Panc1 (cell line): ENCODE measurements around the gene CIBAR2. TPM values are rescaled to one million over a fixed set of nuclear protein-coding genes. Genes with fewer than 3 reads are reported as not detected.
"Not testable (repeated sequence)": the region's sequence is repeated elsewhere in the genome, so short reads cannot be mapped to it uniquely, and the experiment has no call there.

Experiments
- ATAC-seq: fragments of 200-7000 bp; cut with Tn5 transposase; 2 replicates; pipeline ENCODE4 v1.9.1; 2020; ENCODE audit warnings: mild to moderate bottlenecking, moderate library complexity
- BruUV-seq: library from RNA; stranded (reverse); fragments of 400-500 nt; replicated peaks from 2 replicates; lab custom pipeline; 2021; lab: Mats Ljungman, UMichigan
- CTCF ChIA-PET: fragments of 300-600 bp; sonication (Branson Sonifier 250); formaldehyde crosslinking; loops from one replicate; lab custom pipeline; 2022; ENCODE audit warnings: antibody characterized with exemption; lab: Charles Lee
- POLR2A ChIA-PET: fragments of 300-600 bp; sonication (Branson Sonifier 250); formaldehyde crosslinking; loops from one replicate; lab custom pipeline; 2022; ENCODE audit warnings: antibody characterized with exemption; lab: Charles Lee
- DNase-seq: peaks from one replicate; pipeline ENCODE4 v3.0.0-alpha.2; 2010; ENCODE audit warnings: low read depth, low spot score
- H3K27ac ChIP-seq: 2 replicates; pipeline ENCODE4 v1.5.1; 2011; ENCODE audit warnings: mild to moderate bottlenecking, low read length, inconsistent platforms
- H3K27me3 ChIP-seq: fragments of 200-500 bp; sonication (Bioruptor generic); 2 replicates; pipeline ENCODE4 v1.6.0; 2014; ENCODE audit warnings: low read length, inconsistent platforms; ENCODE audit not compliant: control insufficient read depth, insufficient read depth
- H3K36me3 ChIP-seq: fragments of 200-500 bp; sonication (Bioruptor generic); 2 replicates; pipeline ENCODE4 v1.5.1; 2014; ENCODE audit warnings: inconsistent platforms, mild to moderate bottlenecking, low read length, moderate library complexity; ENCODE audit not compliant: control insufficient read depth, insufficient read depth
- H3K4me1 ChIP-seq: 2 replicates; pipeline ENCODE4 v1.5.1; 2011; ENCODE audit warnings: inconsistent platforms, mild to moderate bottlenecking, low read length, moderate library complexity; ENCODE audit not compliant: control insufficient read depth, insufficient read depth
- H3K4me3 ChIP-seq, 2 experiments: 2 replicates each; pipeline ENCODE4 v1.5.1; 2011 to 2012; ENCODE audit warnings: low read depth in 2 of 2, low read length in 2 of 2, mild to moderate bottlenecking in 2 of 2, inconsistent platforms in 1 of 2, moderate library complexity in 1 of 2
- H3K9me3 ChIP-seq: fragments of 200-500 bp; sonication (Bioruptor generic); 2 replicates; pipeline ENCODE4 v1.5.1; 2014; ENCODE audit warnings: low read depth, mild to moderate bottlenecking, inconsistent platforms, low read length, moderate library complexity; ENCODE audit not compliant: control insufficient read depth, insufficient read depth
- POLR2AphosphoS5 ChIP-seq: IDR thresholded peaks from 2 replicates; pipeline ENCODE4 v1.6.1; 2012; ENCODE audit warnings: mild to moderate bottlenecking, low read depth, low read length, moderate library complexity
- SIN3A ChIP-seq: IDR thresholded peaks from 2 replicates; pipeline ENCODE4 v1.6.1; 2012; ENCODE audit warnings: low read depth, mild to moderate bottlenecking, low read length, moderate library complexity, borderline replicate concordance; ENCODE audit not compliant: insufficient read depth
- TCF7L2 ChIP-seq: IDR thresholded peaks from 2 replicates; pipeline ENCODE4 v1.6.1; 2011; ENCODE audit warnings: mild to moderate bottlenecking, low read depth, low read length, inconsistent platforms
- in situ Hi-C: cut with HindIII; loops from 2 replicates; pipeline ENCODE4 v1.10.0; 2016; ENCODE audit warnings: low sequenced_read_pairs, low pct_unique_long_range_greater_than_20kb
- intact Hi-C: fragments of 100-400 bp; cut with micrococcal nuclease; formaldehyde crosslinking; loops from one replicate; pipeline ENCODE4 v1.10.0; 2022; ENCODE audit not compliant: unreplicated experiment
- total RNA-seq: library from RNA; stranded (reverse); gene quantifications from one replicate; pipeline ENCODE4 v1.2.1, GENCODE V29; 2021; ENCODE audit not compliant: unreplicated experiment
- TF ChIP-seq, protein P1 (sequence below), 2 experiments: IDR thresholded peaks; 2 replicates each; pipeline ENCODE4 v1.6.1; 2011 to 2012; ENCODE audit warnings: low read depth in 2 of 2, control low read depth in 1 of 2, low read length in 1 of 2, mild to moderate bottlenecking in 1 of 2, moderate library complexity in 1 of 2; ENCODE audit not compliant: insufficient read depth in 1 of 2
- TF ChIP-seq, protein P2 (sequence below): fragments of 450-650 bp; IDR thresholded peaks from 2 replicates; pipeline ENCODE4 v1.5.1; 2017; ENCODE audit warnings: mild to moderate bottlenecking

CIBAR2 gene
- total RNA-seq, 1 experiment from 2014 or later = not detected

DNA sequence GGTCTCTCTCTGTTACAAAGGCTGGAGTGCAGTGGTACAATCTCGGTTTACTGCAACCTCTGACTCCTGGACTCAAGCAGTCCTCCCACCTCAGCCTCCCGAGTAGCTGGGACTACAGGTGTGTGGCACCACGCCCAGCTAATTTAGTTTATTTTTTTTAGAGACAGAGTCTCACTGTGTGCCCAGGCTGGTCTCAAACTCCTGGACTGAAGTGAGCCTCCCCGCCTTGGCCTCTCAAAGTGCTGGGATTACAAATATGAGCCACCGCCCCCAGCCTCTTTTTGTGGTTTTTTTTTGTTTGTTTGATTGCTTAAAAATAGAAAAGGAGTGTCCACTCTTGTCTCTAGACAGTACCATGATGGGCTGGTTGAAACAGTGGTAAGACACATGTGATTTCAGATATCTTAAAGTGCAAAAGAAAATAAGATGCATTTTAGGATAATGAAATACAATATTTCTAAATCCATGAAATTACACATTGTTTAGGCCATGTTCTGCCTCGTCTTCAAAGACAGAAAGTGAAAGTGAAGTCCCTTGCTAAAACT, 57.3 kb downstream of the CIBAR2 start:
- ATAC-seq (no peak), DNase-seq (no peak)
- peak overlapping the region; percentile 41; the same call in 1 of the 2 replicates for H3K27ac ChIP-seq
- no peaks in the 10 kb centered on the region for H3K9me3 ChIP-seq
- intact Hi-C loops = no loop called here
- H3K27me3 ChIP-seq = no peaks in the 10 kb centered on the region
- H3K4me3 ChIP-seq = peak overlapping the region; percentile 9 to 34; a peak in 3 of 4 replicates
- peaks cover 9% of the 10 kb centered on the region for H3K4me1 ChIP-seq
- ChIA-PET POLR2A (no interaction called here), CTCF (interaction anchor here (1.3 to 1.6 kb wide), 2 partner anchors 8 to 84 kb away, joined by 4 to 5 read pairs; no protein-coding TSS in a partner anchor)
- H3K36me3 ChIP-seq = no peaks in the 10 kb centered on the region
- no TSS peak for BruUV-seq
- in situ Hi-C loops = no loop called here
- TF ChIP-seq, protein P1, sequence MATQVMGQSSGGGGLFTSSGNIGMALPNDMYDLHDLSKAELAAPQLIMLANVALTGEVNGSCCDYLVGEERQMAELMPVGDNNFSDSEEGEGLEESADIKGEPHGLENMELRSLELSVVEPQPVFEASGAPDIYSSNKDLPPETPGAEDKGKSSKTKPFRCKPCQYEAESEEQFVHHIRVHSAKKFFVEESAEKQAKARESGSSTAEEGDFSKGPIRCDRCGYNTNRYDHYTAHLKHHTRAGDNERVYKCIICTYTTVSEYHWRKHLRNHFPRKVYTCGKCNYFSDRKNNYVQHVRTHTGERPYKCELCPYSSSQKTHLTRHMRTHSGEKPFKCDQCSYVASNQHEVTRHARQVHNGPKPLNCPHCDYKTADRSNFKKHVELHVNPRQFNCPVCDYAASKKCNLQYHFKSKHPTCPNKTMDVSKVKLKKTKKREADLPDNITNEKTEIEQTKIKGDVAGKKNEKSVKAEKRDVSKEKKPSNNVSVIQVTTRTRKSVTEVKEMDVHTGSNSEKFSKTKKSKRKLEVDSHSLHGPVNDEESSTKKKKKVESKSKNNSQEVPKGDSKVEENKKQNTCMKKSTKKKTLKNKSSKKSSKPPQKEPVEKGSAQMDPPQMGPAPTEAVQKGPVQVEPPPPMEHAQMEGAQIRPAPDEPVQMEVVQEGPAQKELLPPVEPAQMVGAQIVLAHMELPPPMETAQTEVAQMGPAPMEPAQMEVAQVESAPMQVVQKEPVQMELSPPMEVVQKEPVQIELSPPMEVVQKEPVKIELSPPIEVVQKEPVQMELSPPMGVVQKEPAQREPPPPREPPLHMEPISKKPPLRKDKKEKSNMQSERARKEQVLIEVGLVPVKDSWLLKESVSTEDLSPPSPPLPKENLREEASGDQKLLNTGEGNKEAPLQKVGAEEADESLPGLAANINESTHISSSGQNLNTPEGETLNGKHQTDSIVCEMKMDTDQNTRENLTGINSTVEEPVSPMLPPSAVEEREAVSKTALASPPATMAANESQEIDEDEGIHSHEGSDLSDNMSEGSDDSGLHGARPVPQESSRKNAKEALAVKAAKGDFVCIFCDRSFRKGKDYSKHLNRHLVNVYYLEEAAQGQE (IDR thresholded peaks at IDR 0.05; ENCODE audit: insufficient read depth in 1 of 2, low read depth in 2 of 2, low read length in 1 of 2) = no peak
- no peak for TF ChIP-seq SIN3A
- TF ChIP-seq TCF7L2 = no peak
- TF ChIP-seq, protein P2, sequence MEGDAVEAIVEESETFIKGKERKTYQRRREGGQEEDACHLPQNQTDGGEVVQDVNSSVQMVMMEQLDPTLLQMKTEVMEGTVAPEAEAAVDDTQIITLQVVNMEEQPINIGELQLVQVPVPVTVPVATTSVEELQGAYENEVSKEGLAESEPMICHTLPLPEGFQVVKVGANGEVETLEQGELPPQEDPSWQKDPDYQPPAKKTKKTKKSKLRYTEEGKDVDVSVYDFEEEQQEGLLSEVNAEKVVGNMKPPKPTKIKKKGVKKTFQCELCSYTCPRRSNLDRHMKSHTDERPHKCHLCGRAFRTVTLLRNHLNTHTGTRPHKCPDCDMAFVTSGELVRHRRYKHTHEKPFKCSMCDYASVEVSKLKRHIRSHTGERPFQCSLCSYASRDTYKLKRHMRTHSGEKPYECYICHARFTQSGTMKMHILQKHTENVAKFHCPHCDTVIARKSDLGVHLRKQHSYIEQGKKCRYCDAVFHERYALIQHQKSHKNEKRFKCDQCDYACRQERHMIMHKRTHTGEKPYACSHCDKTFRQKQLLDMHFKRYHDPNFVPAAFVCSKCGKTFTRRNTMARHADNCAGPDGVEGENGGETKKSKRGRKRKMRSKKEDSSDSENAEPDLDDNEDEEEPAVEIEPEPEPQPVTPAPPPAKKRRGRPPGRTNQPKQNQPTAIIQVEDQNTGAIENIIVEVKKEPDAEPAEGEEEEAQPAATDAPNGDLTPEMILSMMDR = no peak
- no peak for TF ChIP-seq POLR2AphosphoS5

DNA sequence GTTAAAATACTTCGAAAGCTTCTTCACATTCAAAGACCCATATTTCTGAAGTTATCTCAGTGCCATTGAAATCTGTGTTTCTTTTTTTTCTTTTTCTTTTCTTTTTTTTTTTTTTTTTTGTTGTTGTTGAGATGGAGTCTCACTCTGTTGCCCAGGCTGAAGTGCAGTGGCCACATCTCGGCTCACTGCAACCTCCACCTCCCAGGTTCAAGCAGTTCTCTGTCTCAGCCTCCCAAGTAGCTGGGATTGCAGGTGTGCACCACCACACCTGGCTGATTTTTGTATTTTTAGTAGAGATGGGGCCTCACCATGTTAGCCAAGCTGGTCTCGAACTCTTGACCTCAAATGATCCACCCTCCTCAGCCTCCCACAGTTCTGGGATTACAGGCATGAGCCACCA, 58.0 kb downstream of the CIBAR2 start:
- H3K36me3 ChIP-seq, intact Hi-C loops, H3K27me3 ChIP-seq, BruUV-seq, ATAC-seq, in situ Hi-C loops, H3K27ac ChIP-seq, H3K9me3 ChIP-seq, H3K4me1 ChIP-seq, H3K4me3 ChIP-seq, DNase-seq: not testable (repeated sequence)
- ChIA-PET POLR2A (interaction anchor here (0.5 kb wide), 1 partner anchor 47 kb away, joined by 5 read pairs; no protein-coding TSS in a partner anchor), CTCF (interaction anchor here (1.0 to 1.2 kb wide), 2 partner anchors 32 to 71 kb away, joined by 4 to 7 read pairs; no protein-coding TSS in a partner anchor)

DNA sequence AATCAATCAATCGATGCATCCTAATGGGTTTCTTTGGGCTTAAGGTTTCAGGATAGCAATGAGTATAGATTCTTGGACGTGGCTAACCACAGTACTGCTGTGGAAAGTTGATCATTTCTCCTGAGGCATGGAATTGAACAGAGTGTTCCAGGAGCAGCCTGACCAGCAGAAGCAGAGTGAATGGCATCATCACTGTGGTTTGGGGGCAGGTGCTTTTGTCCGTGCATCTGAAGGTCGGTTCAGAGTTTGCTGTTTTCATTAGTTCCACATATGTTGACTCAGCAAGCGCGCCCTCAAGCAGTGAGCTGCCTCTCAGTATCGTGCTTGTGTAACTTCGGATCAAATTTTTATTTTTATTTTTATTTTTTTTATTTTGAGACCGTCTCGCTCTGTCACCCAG, 59.7 kb downstream of the CIBAR2 start:
- H3K27me3 ChIP-seq = no peaks in the 10 kb centered on the region
- BruUV-seq = no TSS peak
- DNase-seq (no peak), ATAC-seq (no peak)
- H3K9me3 ChIP-seq = no peaks in the 10 kb centered on the region
- peaks cover 9% of the 10 kb centered on the region for H3K4me1 ChIP-seq
- ChIA-PET POLR2A (no interaction called here), CTCF (no interaction called here)
- intact Hi-C loops (no loop called here), in situ Hi-C loops (no loop called here)
- TF ChIP-seq TCF7L2 = no peak
- no peak for TF ChIP-seq SIN3A
- no peak for TF ChIP-seq POLR2AphosphoS5
- TF ChIP-seq, protein P2 = no peak
- TF ChIP-seq, protein P1 (IDR thresholded peaks at IDR 0.05; ENCODE audit: insufficient read depth in 1 of 2, low read depth in 2 of 2, low read length in 1 of 2) = no peak
- no peak overlapping the region for H3K4me3 ChIP-seq
- H3K36me3 ChIP-seq = no peaks in the 10 kb centered on the region
- H3K27ac ChIP-seq = no peak overlapping the region
